GM12865 (cell line): Measurements from ENCODE around the gene ZNF184.

Source experiments
- DNase-seq: peaks from one replicate; pipeline ENCODE4 v3.0.0; 2010; ENCODE audit warnings: low read depth
- H3K4me3 ChIP-seq: 2 replicates; pipeline ENCODE4 v1.5.1; 2011; ENCODE audit warnings: mild to moderate bottlenecking, low read depth, low read length, control low read depth
- CTCF ChIP-seq: IDR thresholded peaks from 2 replicates; pipeline ENCODE4 v1.5.1; 2011; ENCODE audit warnings: low read length, control low read depth, low read depth, inconsistent platforms; ENCODE audit not compliant: insufficient read depth; ENCODE audit errors: missing control alignments

Gene ZNF184

GRCh38 chr6:27471365-27472115 lies 1.4 kb downstream of the ZNF184 start:
- TF ChIP-seq CTCF, result no peak
- DNase-seq, result no peak
- H3K4me3 ChIP-seq, result peak overlapping the region; percentile 74

GRCh38 chr6:27470023-27470422 lies 2.9 kb downstream of the ZNF184 start:
- no peak overlapping the region for H3K4me3 ChIP-seq
- no peak for TF ChIP-seq CTCF
- no peak for DNase-seq

- H3K4me3 ChIP-seq, result no peak overlapping the region
- DNase-seq, result no peak
Measured at GRCh38 chr6:27468334-27468733, 4.6 kb downstream of the ZNF184 start.

GRCh38 chr6:27452496-27452897 lies 20.4 kb downstream of the ZNF184 start:
- no peak overlapping the region for H3K4me3 ChIP-seq
- DNase-seq, result no peak

More at GRCh38 chr6:27468334-27468733, 4.6 kb downstream of the ZNF184 start:
- TF ChIP-seq CTCF, result no peak

GRCh38 chr6:27451660-27452390 lies 21.1 kb downstream of the ZNF184 start:
- no peak for TF ChIP-seq CTCF
- H3K4me3 ChIP-seq, result no peak overlapping the region
- no peak for DNase-seq

More at GRCh38 chr6:27452496-27452897, 20.4 kb downstream of the ZNF184 start:
- no peak for TF ChIP-seq CTCF

- no peak overlapping the region for H3K4me3 ChIP-seq
- no peak for DNase-seq
- TF ChIP-seq CTCF, result no peak
Measured at GRCh38 chr6:27448456-27448855, 24.4 kb downstream of the ZNF184 start.
